Stimulated activated CD4-positive, alpha-beta T cell treated with anti-CD3 and anti-CD28 coated beads, Interleukin-12 subunit alpha, Interleukin-12 subunit beta, amount 100 ng/mL, for 48 hours (primary cell): ENCODE results near the gene PTPRK.

ENCODE experiments used
- DNase-seq, 3 donors: peaks; one replicate each; pipeline ENCODE4 v3.0.0-alpha.2; 2020; ENCODE audit warnings: low read depth in 2 of 3, low spot score in 1 of 3

Gene PTPRK

GRCh38 chr6:128206610-128207426, 313.6 kb downstream of the PTPRK start:
- no peak for DNase-seq

- no peak for DNase-seq
These were observed 315.8 kb downstream of the PTPRK start for GRCh38 chr6:128204616-128205015.

- DNase-seq: no peak
These were observed 318.1 kb downstream of the PTPRK start for GRCh38 chr6:128202169-128202765.

GRCh38 chr6:128200789-128201188, 319.6 kb downstream of the PTPRK start:
- DNase-seq: no peak

GRCh38 chr6:128199461-128199860, 320.9 kb downstream of the PTPRK start:
- no peak for DNase-seq

- DNase-seq: no peak
These were observed 327.4 kb downstream of the PTPRK start for GRCh38 chr6:128192972-128193371.

- no peak for DNase-seq
These were observed 331.7 kb downstream of the PTPRK start for GRCh38 chr6:128188678-128189077.

GRCh38 chr6:128186729-128187128, 333.7 kb downstream of the PTPRK start:
- DNase-seq: no peak

- no peak for DNase-seq
These were observed 340.4 kb downstream of the PTPRK start for GRCh38 chr6:128179876-128180438.

GRCh38 chr6:128174724-128175123, 345.7 kb downstream of the PTPRK start:
- DNase-seq: no peak

- no peak for DNase-seq
These were observed 347.4 kb downstream of the PTPRK start for GRCh38 chr6:128172752-128173682.

GRCh38 chr6:128172081-128172480, 348.3 kb downstream of the PTPRK start:
- no peak for DNase-seq

GRCh38 chr6:128171182-128171581, 349.2 kb downstream of the PTPRK start:
- no peak for DNase-seq

GRCh38 chr6:128168244-128168643, 352.2 kb downstream of the PTPRK start:
- DNase-seq: no peak

GRCh38 chr6:128167552-128167951, 352.8 kb downstream of the PTPRK start:
- DNase-seq: no peak

GRCh38 chr6:128164254-128164653, 356.1 kb downstream of the PTPRK start:
- no peak for DNase-seq

- DNase-seq: no peak
These were observed 358.0 kb downstream of the PTPRK start for GRCh38 chr6:128162423-128162822.

- DNase-seq: no peak
These were observed 358.6 kb downstream of the PTPRK start for GRCh38 chr6:128161839-128162238.

GRCh38 chr6:128161263-128161662, 359.1 kb downstream of the PTPRK start:
- DNase-seq: no peak

- no peak for DNase-seq
These were observed 361.9 kb downstream of the PTPRK start for GRCh38 chr6:128158496-128158895.
